Vagina (tissue), 2 donors: Measurements from ENCODE around the gene TPST1. TPM values are rescaled to one million over a fixed set of nuclear protein-coding genes. Genes with fewer than 3 reads are reported as not detected.
"Not testable (repeated sequence)": the region's sequence is repeated elsewhere in the genome, so short reads cannot be mapped to it uniquely, and the experiment has no call there.

Experiments used
- DNase-seq, 2 donors: peaks; one replicate each; pipeline ENCODE4 v3.0.0-alpha.2; 2017; ENCODE audit errors: extremely low spot score in 2 of 2
- H3K27ac ChIP-seq: fragments of 200-600 bp; sonication (generic); one replicate; pipeline ENCODE4 v1.5.1; 2019
- H3K27me3 ChIP-seq: fragments of 200-600 bp; sonication (generic); one replicate; pipeline ENCODE4 v1.5.1; 2019
- H3K36me3 ChIP-seq, 2 donors: fragments of 200-600 bp; sonication (generic); one replicate each; pipeline ENCODE4 v1.5.1; 2017 to 2019
- H3K4me1 ChIP-seq: fragments of 200-600 bp; sonication (generic); one replicate; pipeline ENCODE4 v1.5.1; 2019
- H3K4me3 ChIP-seq, 2 donors: fragments of 200-600 bp; sonication (generic); 1 replicate in 1 of 2; 2 replicates in 1 of 2; pipeline ENCODE4 v1.5.1; 2016 to 2019
- H3K9me3 ChIP-seq: fragments of 200-600 bp; sonication (generic); one replicate; pipeline ENCODE4 v1.5.1; 2019
- POLR2A ChIP-seq, 2 donors: fragments of 450-650 bp; IDR thresholded peaks; one replicate each; pipeline ENCODE4 v1.6.1; 2017; ENCODE audit warnings: antibody characterized with exemption in 2 of 2, mild to moderate bottlenecking in 2 of 2, moderate library complexity in 2 of 2
- POLR2AphosphoS5 ChIP-seq, 2 donors: sonication (generic); formaldehyde crosslinking; IDR thresholded peaks; one replicate each; pipeline ENCODE4 v1.9.0; 2017; ENCODE audit warnings: antibody characterized with exemption in 2 of 2, mild to moderate bottlenecking in 2 of 2, low read depth in 1 of 2; ENCODE audit not compliant: insufficient read depth in 1 of 2
- intact Hi-C: fragments of 100-400 bp; cut with DNase I; formaldehyde crosslinking; loops from one replicate; pipeline ENCODE4 v1.15.1; 2023
- total RNA-seq: library from RNA; depleted of rRNA; stranded (reverse); fragments of >200 nt; gene quantifications from one replicate; pipeline ENCODE4 v1.2.3, GENCODE V29; 2016
- TF ChIP-seq, protein P1 (sequence below), 3 experiments: fragments of 450-650 bp in 2 of 3; fragments of 200-600 bp in 1 of 3; sonication (generic) in 1 of 3; IDR thresholded peaks; one replicate each; pipeline ENCODE4 v1.5.1; 2017 to 2019; ENCODE audit warnings: antibody characterized with exemption in 3 of 3, mild to moderate bottlenecking in 2 of 3, moderate library complexity in 2 of 3

TPST1 gene
- total RNA-seq, 1 donor from 2014 or later, result 52.3 TPM

DNA sequence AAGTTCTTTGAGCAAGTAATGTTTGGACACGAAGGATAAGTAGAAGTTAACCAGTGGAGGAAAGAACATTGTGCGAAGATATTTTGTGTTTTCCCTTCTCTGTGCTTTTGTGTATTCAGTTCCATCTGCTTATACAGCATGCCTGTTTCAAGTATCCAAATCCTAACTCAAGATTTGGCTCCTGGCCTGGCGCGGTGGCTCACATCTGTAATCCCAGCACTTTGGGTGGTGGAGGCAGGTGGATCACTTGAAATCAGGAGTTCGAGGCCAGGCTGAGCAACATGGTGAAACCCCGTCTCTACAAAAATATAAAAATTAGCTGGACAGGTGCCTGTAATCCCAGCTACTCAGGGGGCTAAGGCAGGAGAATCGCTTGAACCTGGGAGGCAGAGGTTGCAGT, 40.8 kb upstream of the TPST1 start:
- Histone ChIP-seq H3K27me3 (no peaks in the 10 kb centered on the region), H3K4me1 (no peaks in the 10 kb centered on the region), H3K36me3 (no peaks in the 10 kb centered on the region), H3K27ac (no peak overlapping the region), H3K9me3 (no peaks in the 10 kb centered on the region), H3K4me3 (no peak overlapping the region)
- intact Hi-C loops, result no loop called here
- no peak for TF ChIP-seq POLR2AphosphoS5 (IDR thresholded peaks at IDR 0.05; ENCODE audit: insufficient read depth in 1 of 2, low read depth in 1 of 2)
- TF ChIP-seq, protein P1, sequence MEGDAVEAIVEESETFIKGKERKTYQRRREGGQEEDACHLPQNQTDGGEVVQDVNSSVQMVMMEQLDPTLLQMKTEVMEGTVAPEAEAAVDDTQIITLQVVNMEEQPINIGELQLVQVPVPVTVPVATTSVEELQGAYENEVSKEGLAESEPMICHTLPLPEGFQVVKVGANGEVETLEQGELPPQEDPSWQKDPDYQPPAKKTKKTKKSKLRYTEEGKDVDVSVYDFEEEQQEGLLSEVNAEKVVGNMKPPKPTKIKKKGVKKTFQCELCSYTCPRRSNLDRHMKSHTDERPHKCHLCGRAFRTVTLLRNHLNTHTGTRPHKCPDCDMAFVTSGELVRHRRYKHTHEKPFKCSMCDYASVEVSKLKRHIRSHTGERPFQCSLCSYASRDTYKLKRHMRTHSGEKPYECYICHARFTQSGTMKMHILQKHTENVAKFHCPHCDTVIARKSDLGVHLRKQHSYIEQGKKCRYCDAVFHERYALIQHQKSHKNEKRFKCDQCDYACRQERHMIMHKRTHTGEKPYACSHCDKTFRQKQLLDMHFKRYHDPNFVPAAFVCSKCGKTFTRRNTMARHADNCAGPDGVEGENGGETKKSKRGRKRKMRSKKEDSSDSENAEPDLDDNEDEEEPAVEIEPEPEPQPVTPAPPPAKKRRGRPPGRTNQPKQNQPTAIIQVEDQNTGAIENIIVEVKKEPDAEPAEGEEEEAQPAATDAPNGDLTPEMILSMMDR (IDR thresholded peaks at IDR 0.05), result no peak
- no peak for DNase-seq

DNA sequence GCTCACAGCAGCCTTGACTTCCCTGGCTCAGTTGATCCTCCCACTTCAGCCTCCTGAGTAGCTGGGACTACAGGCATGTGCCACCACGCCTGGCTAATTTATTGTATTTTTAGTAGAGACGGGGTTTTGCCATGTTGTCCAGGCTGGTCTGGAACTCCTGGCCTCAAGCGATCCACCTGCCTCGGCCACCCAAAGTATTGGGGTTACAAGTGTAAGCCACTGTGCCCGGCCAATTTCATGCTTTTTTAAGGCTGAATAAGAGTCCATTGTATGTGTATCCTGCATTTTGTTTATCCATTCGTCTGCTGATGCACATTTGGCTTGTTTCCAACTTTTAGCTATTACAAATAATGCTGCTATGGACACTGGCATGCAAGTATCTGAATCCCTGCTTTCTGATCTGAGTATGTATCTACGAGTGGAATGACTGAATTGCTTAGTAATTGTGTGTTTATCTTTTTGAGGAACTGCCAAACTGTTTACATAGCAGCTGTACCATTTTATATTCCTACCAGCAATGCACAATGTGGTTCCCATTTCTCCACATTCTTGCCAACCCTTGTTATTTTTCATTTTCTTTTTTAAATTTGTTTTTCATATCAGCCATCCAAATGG, 37.3 kb upstream of the TPST1 start:
- H3K27ac ChIP-seq, result no peak overlapping the region
- no peak for DNase-seq
- no peaks in the 10 kb centered on the region for H3K27me3 ChIP-seq
- no peaks in the 10 kb centered on the region for H3K9me3 ChIP-seq
- intact Hi-C loops, result no loop called here
- H3K36me3 ChIP-seq, result no peaks in the 10 kb centered on the region
- H3K4me3 ChIP-seq, result no peak overlapping the region
- H3K4me1 ChIP-seq, result no peaks in the 10 kb centered on the region
- TF ChIP-seq, protein P1 (IDR thresholded peaks at IDR 0.05), result no peak
- no peak for TF ChIP-seq POLR2A (IDR thresholded peaks at IDR 0.05)
- TF ChIP-seq POLR2AphosphoS5 (IDR thresholded peaks at IDR 0.05; ENCODE audit: insufficient read depth in 1 of 2, low read depth in 1 of 2), result no peak

DNA sequence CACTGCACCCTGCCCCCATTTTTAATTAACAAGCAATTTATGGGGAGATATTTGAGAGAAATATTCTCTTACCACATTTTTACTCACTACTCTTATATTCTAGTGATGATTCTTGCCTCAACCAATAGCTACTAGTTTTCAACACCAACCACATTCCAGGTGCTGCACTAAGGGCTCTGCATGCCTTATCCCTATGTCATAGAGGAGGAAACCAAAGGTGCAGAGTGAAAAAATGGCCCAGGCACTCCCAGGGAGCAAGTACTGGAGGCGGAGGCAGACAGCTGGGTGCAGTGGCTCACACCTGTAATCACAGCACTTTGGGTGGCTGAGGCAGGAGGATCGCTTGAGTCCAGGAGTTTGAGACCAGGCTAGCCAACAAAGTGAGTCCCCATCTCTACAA, 35.5 kb upstream of the TPST1 start:
- Histone ChIP-seq H3K9me3 (no peaks in the 10 kb centered on the region), H3K4me1 (no peaks in the 10 kb centered on the region), H3K4me3 (no peak overlapping the region), H3K36me3 (no peaks in the 10 kb centered on the region), H3K27me3 (no peaks in the 10 kb centered on the region), H3K27ac (peak overlapping the region; percentile 69)
- intact Hi-C loops, result no loop called here
- TF ChIP-seq, protein P1 (IDR thresholded peaks at IDR 0.05), result no peak
- TF ChIP-seq POLR2A (IDR thresholded peaks at IDR 0.05) (no peak), POLR2AphosphoS5 (IDR thresholded peaks at IDR 0.05; ENCODE audit: insufficient read depth in 1 of 2, low read depth in 1 of 2) (no peak)
- no peak for DNase-seq

DNA sequence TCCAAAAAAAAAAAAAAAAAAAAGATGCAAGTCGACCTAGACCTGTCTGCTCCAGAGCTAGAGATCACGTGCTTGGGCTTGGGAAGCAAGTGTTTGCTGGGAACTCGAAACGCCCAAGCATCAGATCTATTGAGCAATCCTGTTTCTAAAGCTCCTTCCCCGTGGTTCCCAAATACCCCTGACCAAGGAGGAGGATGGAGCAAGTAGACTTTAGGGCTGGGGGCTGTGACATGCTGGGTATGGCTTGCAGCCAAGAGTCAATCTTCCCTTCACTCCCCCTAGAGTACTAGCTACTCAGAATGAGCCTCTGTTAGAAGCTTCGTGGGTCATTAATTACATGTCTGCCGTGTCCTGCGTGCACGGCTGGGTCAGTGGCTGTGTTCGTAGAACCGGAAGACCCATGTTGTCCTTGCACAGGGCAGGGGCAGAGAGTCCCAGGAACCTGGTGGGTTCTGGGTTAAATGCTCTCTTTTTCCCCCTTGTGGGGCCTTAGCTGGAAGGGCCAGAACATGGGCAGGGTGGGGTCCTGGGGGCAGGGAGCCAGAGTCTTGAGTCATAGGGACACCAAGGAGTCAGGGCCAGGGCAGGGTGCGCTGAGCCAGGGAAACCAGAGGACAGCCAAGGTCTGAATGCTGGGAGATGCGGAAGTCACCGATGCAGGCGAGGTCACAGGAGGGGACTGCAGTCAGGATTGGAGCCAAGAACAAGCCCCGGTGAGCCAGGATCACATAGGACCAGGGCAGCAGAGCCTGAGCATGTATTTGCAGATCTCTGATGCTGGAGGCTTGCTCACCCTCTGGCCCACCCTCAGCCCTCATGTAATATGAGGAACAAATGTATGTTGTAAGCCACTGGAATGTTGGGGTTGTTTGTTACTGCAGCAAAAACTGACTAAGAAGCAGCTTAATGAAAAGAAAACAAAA, 34.6 kb upstream of the TPST1 start:
- Histone ChIP-seq H3K9me3 (no peaks in the 10 kb centered on the region), H3K27me3 (no peaks in the 10 kb centered on the region), H3K4me3 (no peak overlapping the region), H3K36me3 (no peaks in the 10 kb centered on the region), H3K4me1 (no peaks in the 10 kb centered on the region), H3K27ac (peak overlapping the region; percentile 69)
- DNase-seq, result peak in 1 of 2 donors; percentile 91
- intact Hi-C loops, result no loop called here
- TF ChIP-seq POLR2A (IDR thresholded peaks at IDR 0.05), result no peak
- TF ChIP-seq, protein P1 (IDR thresholded peaks at IDR 0.05), result no peak
- TF ChIP-seq POLR2AphosphoS5 (IDR thresholded peaks at IDR 0.05; ENCODE audit: insufficient read depth in 1 of 2, low read depth in 1 of 2), result peak; percentile 32 to 55

DNA sequence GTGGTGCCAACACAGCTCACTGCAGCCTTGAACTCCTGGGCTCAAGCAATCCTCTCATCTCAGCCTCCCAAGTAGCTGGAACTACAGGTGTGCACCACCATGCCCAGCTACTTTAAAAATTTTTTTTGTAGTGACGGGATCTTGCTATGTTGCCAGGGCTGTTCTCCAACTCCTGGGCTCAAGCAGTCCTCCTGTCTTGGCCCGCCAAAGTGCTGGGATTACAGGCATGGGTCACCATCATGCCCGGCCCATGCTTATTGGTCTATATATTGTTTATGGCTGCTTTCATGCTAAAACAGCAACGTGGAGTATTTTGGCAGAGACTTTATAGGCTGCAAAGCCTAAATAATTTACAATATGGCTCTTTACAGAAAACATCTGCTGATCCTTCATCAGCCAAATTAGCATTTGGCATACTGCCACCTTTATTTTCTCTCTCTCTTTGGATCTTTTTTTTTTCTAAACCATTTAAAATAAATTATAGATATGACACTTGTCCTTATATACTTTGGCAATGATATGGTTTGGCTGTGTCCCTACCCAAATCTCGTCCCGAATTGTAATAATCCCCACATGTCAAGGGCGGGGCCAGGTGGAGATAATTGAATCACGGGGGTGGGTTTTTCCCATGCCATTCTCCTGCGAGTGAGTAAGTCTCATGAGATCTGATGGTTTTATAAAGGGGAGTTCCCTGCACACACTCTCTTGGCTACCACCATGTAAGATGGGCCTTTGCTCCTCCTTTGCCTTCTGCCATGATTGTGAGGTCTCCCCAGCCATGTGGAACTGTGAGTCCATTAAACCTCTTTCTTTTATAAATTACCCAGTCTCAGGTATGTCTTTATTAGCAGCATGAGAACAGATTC, 32.4 kb upstream of the TPST1 start:
- intact Hi-C loops, H3K4me1 ChIP-seq: not testable (repeated sequence)

More for the DNA sequence above, 32.4 kb upstream of the TPST1 start:
- not testable (repeated sequence) for DNase-seq, H3K27me3 ChIP-seq, H3K36me3 ChIP-seq, H3K4me3 ChIP-seq, H3K27ac ChIP-seq, H3K9me3 ChIP-seq
